GM13976 (cell line): ENCODE measurements around the gene TMEM63A.
"Not testable (repeated sequence)": the region's sequence is repeated elsewhere in the genome, so short reads cannot be mapped to it uniquely, and the experiment has no call there.

Experiments
- DNase-seq: peaks from one replicate; pipeline ENCODE4 v3.0.0; 2012; ENCODE audit warnings: low spot score
- CTCF ChIP-seq: IDR thresholded peaks from 2 replicates; pipeline ENCODE4 v1.5.1; 2012; ENCODE audit warnings: borderline replicate concordance, mild to moderate bottlenecking; ENCODE audit not compliant: insufficient read depth; ENCODE audit errors: extremely low read depth, missing control alignments, control extremely low read depth
- in situ Hi-C: fragments of 300-500 bp; cut with MboI; formaldehyde crosslinking; loops from one replicate; pipeline ENCODE4 v1.12.0; 2022; ENCODE audit warnings: low sequenced_read_pairs, mixed read lengths, inconsistent platforms; ENCODE audit not compliant: unreplicated experiment

TMEM63A gene

DNA sequence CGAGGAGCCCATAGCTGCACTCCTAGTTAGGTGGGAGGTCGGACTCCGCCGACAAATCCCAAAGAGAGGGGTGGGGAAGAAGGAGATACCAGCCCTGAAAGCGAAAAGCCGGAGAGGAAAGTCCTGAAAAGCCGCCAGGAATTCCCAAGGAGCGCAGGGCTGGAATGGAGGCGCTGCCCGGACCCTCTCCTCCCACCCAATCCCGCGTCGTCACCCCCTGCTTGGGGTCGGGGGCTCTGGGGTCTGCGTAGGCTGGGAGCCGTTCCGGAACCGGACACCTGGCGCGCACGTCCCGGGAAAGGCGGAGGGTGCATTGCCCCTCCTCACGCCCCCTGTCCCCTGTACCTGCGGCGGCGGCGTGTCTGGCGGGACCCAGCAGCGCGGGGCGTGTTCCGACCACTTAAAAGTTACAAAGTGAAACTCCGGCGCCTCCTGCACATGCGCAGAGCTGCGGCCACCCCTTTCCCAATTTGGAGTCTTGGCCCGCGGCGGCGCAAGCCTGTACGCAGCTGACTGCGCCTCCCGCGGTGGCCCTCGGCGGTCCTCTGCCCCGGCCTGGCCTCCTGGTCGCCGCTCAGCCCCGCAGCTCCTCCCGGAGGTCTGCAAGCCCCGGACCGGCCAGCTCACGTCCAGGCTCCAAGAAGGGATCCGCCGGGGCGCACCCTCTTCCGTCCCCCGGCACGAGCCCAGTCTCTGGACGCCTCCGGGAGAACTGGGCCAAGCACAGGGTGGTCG, at the start of gene TMEM63A:
Gene TMEM63A (minus strand): TSS at position 422 of the 735 bp plus-strand sequence. CDS start 4,800 bp downstream, outside the sequence.
- peak; percentile 30 for TF ChIP-seq CTCF
- DNase-seq = peak; percentile 97
- in situ Hi-C loops = no loop called here

- no peak for TF ChIP-seq CTCF
- in situ Hi-C loops = no loop called here
- no peak for DNase-seq
Measured at GRCh38 chr1:225931270-225932136, 49.3 kb upstream of the TMEM63A start.

- in situ Hi-C loops = no loop called here
- DNase-seq = no peak
Measured at GRCh38 chr1:225930566-225930965, 48.4 kb upstream of the TMEM63A start.

DNA sequence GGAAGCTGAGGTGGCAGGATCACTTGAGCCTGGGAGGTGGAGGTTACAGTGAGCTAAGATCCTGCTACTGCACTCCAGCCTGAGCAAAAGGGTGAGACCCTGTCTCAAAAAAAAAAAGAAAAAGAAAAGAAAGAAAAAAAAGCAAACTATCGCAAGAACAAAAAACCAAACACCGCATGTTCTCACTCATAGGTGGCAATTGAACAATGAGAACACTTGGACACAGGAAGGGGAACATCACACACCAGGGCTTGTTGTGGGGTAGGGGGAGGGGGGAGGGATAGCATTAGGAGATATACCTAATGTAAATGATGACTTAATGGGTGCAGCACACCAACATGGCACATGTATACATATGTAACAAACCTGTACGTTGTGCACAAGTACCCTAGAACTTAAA, 47.3 kb upstream of the TMEM63A start:
- DNase-seq, in situ Hi-C loops: not testable (repeated sequence)

More at GRCh38 chr1:225930566-225930965, 48.4 kb upstream of the TMEM63A start:
- TF ChIP-seq CTCF = no peak

DNA sequence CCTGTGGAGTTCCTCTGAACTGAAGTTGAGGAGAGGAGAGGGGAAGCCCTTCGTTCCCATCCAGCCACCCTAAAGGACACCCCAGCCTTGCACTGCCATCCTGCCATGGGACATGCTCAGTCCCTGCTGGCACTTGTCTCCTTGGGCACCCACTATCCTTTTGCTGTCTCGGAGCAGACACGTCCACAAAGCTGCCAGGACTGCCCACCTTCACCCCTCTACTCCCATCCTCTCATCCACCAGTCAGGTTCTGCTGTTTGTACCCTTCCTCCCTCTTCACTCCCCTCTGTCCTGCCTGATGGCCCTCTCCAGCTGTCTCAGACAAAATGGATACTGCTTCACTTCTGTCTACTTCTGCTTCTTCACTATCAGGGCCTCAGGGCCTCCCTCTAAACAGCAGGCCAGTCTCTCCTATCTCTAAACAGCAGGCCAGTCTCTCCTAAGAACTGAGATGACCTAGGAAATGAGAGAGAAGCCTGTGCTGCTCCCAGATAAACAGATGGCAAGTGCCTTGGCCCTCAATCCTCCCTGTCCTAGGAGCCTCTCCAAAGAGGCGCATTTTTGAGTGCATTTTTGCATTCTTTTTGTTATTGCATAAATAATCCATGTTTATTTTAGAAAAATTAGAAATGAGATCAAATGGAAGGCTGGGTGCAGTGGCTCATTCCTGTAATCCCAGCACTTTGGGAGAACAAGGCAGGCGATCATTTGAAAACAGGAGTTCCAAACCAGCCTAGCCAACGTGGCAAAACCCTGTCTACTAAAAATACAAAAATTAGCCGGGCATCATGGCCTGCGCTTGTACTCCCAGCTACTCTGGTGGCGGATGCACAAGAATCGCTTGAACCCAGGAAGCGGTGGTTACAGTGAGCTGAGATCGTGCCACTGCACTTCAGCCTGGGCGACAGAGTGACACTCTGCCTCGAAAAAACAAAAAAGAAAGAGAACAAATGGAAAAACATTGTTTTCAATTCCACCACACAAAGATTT, 46.3 kb upstream of the TMEM63A start:
- in situ Hi-C loops = no loop called here
- DNase-seq = no peak
- TF ChIP-seq CTCF = no peak

- DNase-seq = no peak
- no peak for TF ChIP-seq CTCF
- in situ Hi-C loops = no loop called here
Measured at GRCh38 chr1:225926551-225927113, 44.5 kb upstream of the TMEM63A start.
